C4-2B (cell line): Measurements from ENCODE around the gene PREX1.

ENCODE experiments used
- H3K27ac ChIP-seq: fragments of 450-650 bp; 2 replicates; pipeline ENCODE4 v1.5.1; 2017
- CTCF ChIP-seq: fragments of 450-650 bp; conservative IDR thresholded peaks from 2 replicates; pipeline ENCODE4 v1.5.1; 2017; ENCODE audit warnings: mild to moderate bottlenecking
- ZFX ChIP-seq: fragments of 450-650 bp; IDR thresholded peaks from 2 replicates; pipeline ENCODE4 v1.6.1; 2017

PREX1 gene

GRCh38 chr20:48734104-48734749, 93.6 kb downstream of the PREX1 start:
- TF ChIP-seq CTCF (no peak), ZFX (no peak)
- H3K27ac ChIP-seq: no peak overlapping the region

GRCh38 chr20:48733296-48733790, 94.5 kb downstream of the PREX1 start:
- no peak overlapping the region for H3K27ac ChIP-seq
- TF ChIP-seq ZFX: no peak
- no peak for TF ChIP-seq CTCF

- H3K27ac ChIP-seq: no peak overlapping the region
- TF ChIP-seq CTCF (no peak), ZFX (no peak)
Measured at GRCh38 chr20:48732081-48732829, 95.5 kb downstream of the PREX1 start.

GRCh38 chr20:48731536-48731935, 96.3 kb downstream of the PREX1 start:
- H3K27ac ChIP-seq: no peak overlapping the region
- TF ChIP-seq CTCF: no peak
- TF ChIP-seq ZFX: no peak

- TF ChIP-seq CTCF (no peak), ZFX (no peak)
- no peak overlapping the region for H3K27ac ChIP-seq
Measured at GRCh38 chr20:48730977-48731376, 96.8 kb downstream of the PREX1 start.

GRCh38 chr20:48729538-48729937, 98.3 kb downstream of the PREX1 start:
- no peak overlapping the region for H3K27ac ChIP-seq
- TF ChIP-seq CTCF (no peak), ZFX (no peak)
